HK-2 (cell line): Measurements from ENCODE around the gene ZDHHC4.
A peak's percentile ranks its signal among the peaks of the same experiment; 100 is the strongest.

Source experiments
- DNase-seq: peaks from one replicate; pipeline ENCODE4 v3.0.0-alpha.2; 2018; ENCODE audit not compliant: unreplicated experiment

Gene ZDHHC4

DNA sequence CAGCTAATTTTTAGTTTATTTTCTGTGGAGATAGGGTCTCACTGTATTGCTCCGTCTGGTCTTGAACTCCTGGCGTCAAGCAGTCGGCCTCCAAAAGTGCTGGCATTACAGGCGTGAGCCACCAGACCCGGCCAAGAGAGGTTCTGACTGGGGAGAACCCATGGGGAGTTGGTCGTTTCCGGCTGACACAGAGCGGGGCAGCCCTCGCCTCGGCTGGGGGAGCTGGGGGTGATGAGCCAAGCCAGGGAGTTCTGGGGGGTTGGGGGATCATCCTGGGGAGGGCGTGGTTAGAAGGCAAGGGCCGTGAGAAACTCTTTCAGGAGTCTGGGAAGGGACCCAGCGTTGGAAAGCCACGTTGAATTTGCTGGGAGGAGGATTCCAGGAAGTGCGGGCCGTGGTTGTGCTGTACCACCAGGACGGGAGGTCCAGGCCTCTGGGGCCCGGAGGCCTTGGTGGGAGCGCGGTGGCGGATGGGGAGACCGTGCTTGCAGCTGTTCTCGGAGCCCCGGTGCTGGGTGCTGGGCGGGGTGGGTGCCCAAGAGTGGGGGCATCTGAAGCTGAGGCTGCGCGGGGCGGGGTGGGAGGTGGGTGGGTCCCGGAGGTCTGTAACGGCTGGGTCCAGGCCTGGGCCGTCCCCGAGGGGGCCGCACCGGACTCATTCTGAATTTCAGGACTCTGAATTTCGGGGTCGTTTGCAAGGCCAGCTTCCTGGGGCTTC, 29.8 kb downstream of the ZDHHC4 start:
- DNase-seq = no peak

GRCh38 chr7:6607651-6608051, 30.4 kb downstream of the ZDHHC4 start:
- no peak for DNase-seq

DNA sequence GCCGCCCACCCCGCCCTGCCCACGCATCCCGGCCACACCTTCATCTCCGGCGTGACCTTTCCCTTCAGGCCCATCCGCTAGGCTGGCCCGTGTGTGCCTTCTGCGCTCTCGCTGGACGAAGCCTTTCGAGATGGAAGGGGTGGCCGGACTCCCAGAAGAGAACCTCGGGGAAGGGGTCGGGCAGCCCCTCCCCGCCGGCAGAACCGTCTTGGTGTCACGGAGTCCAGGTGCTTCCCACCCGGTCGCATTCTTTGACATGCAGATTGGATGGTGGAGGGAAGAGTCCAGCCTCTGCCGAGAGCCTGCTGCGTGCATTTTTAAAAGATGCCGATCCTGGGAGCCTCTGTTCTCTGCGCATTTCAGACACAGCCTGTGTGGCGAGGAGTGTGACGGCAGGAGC, 30.8 kb downstream of the ZDHHC4 start:
- no peak for DNase-seq

DNA sequence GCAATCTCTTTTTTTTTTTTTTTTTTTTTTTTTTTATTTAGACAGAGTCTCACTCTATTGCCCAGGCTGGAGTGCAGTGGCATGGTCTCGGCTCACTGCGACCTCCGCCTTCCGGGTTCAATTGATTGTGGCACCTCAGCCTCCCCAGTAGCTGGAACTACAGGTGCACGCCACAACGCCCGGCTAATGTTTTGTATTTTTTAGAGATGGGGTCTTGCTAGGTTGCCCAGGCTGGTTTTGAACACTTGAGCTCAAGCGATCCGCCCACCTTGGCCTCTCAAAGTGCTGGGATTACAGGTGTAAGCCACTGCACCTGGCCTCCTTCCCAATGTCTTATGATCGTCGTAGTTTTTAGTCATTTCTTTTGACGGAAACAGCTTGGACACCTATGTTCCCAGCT, 31.5 kb downstream of the ZDHHC4 start:
- DNase-seq = no peak

DNA sequence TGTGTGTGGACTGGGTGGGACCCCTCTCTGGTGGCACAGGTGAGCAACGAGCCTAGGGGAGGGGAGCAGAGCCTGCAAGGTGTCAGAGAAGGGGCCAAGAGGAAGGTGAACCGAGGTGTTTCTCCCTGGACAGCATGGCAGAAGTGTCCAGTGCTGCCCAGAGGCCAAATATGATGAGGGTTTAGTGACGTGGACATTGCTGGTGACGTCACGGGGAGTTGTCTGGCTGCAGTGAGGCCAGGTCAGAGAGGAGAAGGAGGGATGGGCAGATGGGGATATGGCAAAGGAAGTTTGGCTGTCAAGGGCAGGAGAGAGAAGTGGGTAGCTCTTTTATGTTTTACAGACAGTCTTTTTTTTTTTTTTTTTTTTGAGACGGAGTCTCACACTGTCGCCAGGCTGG, 35.6 kb downstream of the ZDHHC4 start:
- no peak for DNase-seq

DNA sequence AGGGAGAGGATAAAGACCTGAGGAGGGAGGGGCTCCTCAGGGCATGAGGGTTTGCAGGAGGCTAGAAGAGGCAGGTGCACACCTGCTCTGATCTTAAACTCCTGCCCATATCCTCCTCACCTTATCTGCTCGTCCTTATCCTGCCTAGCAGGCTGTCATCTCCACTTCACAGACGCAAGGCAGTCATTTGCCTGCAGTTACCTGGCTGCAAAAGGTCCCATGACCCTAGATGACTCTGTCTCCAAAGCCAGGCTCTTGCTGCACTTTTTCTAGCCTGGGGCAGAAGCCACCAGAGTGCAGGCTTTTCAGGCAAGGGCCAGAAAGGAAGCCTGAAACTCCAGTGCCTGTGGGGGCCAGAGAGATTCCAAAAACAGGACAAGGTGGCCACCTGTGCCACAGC, 36.5 kb downstream of the ZDHHC4 start:
- DNase-seq = no peak

DNA sequence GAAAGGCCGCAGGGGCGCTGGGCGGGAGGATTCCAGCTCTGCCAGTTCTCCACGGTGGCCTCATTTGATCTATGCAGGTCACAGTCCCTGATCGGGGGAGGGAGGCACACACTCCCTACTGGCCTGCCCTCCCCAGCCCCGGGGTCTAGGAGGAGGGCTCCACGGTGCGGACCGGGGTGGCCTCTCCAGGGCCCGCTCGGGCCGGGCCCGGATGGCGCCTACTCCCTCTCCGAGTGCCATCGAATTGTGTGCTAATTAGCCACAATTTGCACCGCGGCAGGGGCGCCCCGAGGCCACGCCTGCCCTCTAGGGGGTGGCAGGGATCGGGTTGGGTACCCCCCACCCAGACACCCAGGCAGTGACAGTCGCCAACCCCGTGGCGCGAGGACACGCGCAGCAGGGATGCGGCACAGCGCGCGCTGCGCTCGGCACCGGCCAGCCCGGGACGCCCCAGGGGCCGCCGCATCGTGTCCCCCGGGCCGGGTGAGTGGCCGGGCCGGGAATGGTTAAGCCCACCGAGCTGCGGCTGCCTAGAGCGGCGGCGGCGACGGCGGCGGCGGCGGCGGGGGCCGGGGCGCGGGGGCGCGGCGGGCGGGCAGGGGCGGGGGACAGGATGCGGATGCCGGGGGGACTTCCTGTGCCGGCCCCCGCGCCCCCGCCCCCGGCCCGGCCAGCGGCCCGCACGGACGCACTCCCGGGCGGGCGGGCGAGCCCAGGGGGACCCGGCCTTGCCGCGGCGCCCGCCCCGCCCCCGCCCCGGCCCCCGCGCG, 37.9 kb downstream of the ZDHHC4 start, which contains the start of gene ZNF853:
ZNF853 (plus strand) TSS at position 658 of the 770 bp plus-strand sequence. CDS start 565 bp downstream, outside the sequence.
- no peak for DNase-seq

DNA sequence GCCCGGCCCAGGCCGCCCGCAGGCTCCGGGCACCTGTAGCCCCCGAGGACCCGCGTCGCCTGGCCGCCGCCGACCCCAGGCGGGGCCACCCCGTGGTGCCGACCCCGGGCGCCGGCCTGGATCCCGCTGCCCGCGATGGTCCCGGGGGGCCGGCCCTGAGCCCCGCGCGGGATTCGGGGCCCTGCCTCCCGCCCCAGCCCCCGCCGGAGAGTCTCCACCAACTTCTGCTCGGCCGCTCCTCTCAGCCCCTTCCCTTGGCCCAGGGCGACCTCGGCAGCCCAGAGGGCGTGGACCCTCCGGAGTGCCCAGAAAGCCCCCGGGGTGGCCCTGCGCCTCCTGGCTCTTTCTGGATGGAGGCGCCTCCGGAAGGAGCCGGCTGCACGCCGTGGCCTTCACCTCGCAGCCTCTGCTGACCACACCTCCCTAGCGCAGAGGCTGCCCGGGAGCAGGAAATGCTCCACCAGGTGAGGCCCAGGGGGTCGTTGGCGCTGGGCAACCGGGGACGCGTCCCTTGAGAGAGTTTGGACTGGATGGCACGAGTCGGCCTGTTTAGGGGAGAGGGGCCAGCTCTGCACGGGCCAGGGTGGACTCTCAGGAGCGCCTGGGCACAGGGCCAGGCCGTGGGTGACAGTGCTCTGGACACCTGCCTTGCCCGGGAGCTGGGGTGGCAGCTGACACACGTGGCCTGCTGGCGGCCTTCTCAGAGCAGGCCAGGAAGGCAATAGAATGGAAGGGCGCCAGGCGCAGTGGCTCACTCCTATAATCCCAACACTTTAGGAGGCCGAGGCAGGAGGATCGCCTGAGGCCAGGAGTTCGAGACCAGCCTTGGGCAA, 38.7 kb downstream of the ZDHHC4 start:
- DNase-seq = peak; percentile 32

DNA sequence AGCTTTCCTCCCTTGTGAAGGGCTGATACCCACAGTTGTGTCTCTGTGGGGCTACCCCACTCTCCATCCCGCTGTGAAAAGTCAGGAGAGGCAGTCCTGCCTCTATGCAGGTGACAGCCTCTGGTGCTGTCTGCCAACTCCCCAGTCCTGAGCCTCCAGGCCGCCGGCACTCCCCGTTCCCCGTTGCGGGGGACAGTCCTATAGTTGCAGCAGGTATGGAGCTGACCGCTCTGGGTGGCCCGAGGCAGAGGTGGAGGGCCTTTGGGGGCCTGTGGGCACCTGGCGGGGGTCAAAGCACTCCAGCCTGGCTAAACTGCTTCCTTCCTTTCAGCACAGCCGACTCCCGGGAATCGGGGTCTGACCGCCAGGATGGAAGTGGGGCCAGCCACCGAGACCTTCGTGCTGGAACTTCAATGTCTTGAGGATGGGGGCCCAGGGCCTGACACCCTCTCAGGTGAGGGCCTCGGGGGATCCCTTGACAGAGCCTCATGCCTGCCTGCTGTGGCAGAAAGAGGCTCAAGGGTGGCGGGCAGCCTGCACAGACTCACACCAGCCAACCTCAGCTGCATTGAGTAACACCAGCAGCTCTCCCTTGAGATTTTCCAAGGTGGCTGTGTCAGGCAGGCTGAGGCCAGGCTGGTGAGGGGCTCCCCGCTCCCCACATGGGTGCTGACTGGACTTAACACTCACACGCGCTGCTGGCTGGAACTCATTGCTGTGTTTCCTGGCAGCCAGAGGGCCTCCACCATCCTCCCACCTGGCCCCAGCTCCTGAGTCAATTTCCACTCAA, 39.8 kb downstream of the ZDHHC4 start:
- no peak for DNase-seq

DNA sequence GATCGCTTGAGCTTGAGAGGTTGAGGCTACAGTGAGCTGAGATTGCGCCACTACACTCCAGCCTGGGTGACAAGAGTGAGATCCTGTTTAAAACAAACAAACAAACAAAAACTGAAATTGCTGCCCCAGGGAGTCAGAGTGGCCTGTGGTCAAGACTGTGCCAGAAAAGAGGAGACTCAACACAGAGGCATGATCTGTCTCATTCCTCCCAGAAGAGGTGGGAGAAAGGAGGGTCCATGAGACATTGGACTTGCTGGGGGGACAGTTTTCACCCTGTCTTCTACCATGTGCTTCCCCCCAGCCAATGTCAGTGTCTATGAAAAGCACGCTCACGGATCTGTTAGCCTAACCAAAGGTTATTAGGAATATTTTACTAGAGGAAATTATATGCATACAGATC, 41.4 kb downstream of the ZDHHC4 start:
- no peak for DNase-seq

DNA sequence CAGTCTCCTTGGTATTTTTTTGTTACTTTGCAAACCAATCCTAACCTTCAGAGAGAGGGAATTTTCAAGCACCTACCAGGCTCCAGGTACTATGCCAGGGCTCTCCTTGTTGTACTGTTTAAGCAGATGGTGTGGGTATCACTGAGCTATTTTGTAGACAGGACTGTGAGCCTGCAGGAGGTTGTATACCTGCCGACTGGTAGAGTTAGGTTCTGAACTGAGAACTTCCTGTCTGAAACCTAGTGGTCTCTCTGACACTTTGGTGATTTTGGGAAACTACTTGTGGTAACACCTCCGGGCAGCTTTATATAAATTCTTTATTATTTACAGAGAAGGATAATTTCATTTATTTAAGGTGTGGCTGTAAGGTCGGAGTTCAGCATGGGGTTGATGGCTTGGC, 42.7 kb downstream of the ZDHHC4 start:
- no peak for DNase-seq

GRCh38 chr7:6621195-6622133, 44.2 kb downstream of the ZDHHC4 start:
- DNase-seq = no peak

DNA sequence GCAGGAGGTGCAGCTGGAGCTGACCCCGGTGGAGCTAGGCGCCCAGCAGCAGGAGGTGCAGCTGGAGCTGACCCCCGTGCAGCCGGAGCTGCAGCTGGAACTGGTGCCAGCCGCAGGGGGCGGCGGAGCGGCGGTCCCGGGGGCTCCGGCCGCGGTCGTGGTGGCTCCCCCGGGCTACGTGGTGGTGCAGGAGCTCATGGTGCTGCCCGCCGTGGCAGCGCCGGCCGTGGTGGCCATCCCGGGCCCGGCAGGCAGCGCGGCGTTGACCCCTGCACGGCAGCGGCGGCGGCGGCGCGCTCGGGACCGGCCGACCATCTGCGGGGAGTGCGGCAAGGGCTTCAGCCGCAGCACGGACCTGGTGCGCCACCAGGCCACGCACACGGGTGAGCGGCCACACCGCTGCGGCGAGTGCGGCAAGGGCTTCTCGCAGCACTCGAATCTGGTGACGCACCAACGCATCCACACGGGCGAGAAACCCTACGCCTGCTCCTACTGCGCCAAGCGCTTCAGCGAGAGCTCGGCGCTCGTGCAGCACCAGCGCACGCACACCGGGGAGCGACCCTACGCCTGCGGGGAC, 45.0 kb downstream of the ZDHHC4 start:
- DNase-seq = no peak

DNA sequence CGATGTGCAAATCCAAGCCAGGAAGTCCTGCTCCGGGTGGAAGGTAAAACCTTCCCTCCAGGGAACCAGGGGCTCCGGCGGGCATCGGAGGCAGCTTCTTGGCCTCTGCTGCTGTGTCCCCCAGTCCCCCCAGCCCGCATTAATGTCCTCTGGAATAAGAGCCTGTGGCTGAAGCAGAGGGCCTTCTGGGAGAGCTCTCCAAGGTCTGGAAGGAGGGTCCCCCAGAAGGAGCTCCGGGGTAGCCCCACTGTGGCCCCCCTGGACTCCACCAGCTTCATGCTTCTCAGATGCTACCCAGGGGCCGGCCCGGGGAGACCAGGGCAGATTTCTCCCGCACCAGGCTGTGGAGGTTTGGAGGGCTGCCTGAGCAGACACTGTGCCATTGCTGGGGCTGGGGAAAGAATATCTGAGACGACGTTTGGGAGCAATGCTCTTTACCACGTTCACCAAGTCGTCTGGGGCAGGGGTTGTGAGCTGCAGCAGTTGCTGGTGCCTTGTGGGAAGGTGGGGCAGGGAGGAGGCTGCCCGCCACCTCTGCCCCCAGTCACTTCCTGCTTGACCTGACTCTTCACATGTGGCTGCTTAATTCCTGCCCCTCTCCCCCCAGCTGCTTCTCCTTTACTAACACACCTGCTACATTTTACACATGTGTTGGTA, 46.5 kb downstream of the ZDHHC4 start:
- DNase-seq = no peak

- DNase-seq = no peak
Measured at GRCh38 chr7:6624246-6624611, 47.0 kb downstream of the ZDHHC4 start.

GRCh38 chr7:6628045-6628444, 50.8 kb downstream of the ZDHHC4 start:
- no peak for DNase-seq

GRCh38 chr7:6630007-6630849, 53.0 kb downstream of the ZDHHC4 start:
- DNase-seq = no peak

GRCh38 chr7:6631605-6632004, 54.4 kb downstream of the ZDHHC4 start:
- DNase-seq = no peak

GRCh38 chr7:6634021-6634420, 56.8 kb downstream of the ZDHHC4 start:
- DNase-seq = no peak
